GM19351 (cell line): ENCODE data around the gene TMEM200C.
"Not testable (repeated sequence)": the region's sequence is repeated elsewhere in the genome, so short reads cannot be mapped to it uniquely, and the experiment has no call there.

ENCODE experiments used
- ATAC-seq: cut with Tn5 transposase; IDR thresholded peaks from one replicate; pipeline ENCODE4 v1.9.1; 2021; ENCODE audit warnings: mild to moderate bottlenecking, moderate library complexity; ENCODE audit not compliant: unreplicated experiment

Gene TMEM200C

DNA sequence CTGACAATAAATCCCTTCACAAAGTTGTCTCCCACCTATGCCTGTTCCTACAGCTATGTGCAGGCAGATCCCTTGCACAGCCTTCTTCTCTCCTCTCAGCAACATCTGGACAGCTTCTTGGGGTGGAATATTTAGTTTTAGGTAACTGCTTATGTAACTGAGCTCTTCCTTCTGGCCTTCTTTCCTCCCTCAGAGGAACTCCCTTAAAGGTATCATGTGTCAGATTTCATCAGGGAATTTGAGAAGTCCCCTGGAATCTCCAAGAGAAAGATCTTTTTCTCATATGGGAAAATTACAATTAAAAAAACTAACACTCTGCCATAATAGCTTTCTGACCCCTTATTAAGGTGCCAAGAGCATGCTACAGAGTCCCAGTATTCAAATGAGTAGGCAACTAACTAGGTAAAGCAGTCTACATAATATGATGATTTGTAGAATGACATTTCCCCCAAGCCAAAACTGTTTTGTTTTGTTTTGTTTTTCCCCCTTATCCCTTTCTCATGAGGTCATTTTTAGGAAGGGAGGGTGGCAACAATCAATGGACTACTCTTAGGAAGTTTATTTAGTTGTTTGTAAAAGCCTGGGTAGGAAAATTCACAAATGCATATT lies 2.4 kb downstream of the TMEM200C start:
- no peak for ATAC-seq

DNA sequence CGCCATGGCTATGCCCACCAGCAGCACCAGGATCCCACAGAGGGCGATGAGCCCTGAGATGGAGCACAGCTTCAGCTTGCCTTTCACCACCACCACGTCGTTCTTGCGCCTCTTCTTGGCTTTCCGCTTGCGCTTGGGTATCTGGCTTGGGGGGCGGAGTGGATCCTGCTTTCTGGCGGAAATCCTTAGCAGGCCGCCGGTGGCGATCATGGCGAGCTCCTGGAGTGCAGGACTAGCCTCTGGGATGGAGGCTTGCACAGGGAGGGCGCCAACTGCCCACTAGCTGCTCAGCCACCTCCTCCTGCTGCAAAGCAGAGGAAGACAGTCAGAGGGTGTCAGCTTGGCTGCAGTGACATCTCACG lies 3.5 kb downstream of the TMEM200C start:
- no peak for ATAC-seq

DNA sequence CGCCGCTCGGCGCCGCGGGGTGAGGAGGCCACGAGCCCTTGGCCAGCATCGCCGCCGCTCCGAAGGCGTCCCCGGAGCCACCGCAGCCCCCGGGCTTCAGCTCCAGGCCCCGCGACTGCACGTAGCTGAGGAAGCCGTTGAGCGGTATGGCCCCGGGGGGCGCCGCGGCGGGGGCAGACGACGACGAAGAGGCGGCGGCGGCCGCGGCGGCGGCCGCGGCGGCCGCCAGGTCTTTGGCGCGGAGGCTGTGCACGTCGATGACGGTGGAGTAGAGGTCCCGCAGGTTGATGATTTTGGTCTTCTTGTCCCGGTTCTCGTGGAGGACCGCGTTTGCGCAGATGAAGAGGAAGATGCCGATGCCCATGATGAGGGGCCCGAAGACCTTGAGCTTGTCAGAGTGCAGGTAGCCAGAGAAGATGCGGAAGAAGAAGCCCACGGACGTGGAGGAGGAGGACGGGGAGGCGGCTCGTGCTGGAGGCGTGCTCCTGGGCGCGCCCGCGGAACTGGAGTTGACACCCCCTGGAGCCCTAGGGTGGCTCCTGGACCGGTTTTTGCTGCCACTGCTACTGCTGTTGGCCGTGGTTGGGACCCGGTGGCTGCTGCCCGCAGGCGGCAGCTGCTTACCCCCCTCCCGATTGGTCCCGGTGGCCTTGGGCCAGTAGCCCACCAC lies 4.0 kb downstream of the TMEM200C start:
- ATAC-seq: no peak

DNA sequence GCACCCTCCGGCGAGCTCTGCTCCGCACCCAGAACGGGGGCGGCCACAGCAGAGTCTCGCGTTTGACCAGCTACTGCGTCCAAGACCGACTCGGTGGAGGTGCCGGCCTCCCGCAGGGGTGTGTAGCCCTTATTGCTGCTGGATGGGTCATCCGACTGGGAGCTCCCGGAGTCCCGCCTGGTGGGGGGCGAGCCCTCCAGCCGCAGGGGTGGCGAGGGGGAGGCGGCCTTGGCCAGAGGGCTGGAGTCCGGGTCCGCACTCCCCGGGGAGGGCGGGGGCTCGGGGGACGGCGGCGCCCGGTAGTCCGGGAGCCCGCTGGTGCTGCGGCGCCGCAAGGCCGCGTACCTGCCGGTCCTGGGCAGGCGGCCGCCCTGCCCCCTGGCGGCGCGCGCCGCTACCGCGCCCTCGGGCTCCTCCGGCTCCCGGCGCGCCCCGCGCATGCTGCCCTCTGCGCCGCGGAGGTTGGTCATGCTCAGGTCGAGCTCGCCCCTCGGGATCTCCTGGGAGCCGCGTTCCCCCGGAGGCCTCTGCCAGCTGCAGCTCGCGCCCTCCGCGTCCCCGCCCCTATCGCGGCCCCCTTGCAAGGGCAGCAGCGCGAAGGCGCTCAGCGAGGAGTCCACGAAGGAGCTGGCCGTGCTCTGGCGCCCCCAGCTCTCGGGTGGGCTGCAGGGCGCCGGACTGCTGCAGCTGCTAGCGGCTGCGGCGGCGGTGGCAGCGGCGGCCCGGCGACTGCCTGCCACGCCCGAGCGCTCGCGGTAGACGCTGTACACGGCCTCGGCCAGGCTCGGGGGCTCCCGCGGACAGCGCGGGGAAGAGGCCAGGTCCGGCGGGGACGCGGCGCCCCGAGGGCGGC lies 4.8 kb downstream of the TMEM200C start:
- peak; percentile 81 for ATAC-seq

DNA sequence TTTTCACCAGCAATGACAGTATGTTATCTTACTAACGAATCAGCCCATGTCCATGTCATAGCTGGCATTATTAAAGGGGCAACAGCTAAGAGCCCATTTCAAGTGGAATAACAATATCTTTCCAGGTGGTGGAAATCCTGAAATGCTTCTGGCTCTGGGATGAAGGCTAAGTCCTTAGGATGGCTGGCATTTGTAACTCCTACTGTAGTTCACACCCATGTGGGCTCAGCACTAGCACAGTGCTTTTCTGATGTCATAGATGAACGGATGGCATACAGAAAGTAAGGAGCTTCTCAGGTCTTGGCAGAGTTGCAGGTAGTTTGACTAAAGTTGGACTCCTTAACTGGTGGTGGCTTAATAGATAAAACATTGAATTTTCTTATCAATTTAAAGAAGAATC lies 10.0 kb downstream of the TMEM200C start:
- ATAC-seq: no peak

DNA sequence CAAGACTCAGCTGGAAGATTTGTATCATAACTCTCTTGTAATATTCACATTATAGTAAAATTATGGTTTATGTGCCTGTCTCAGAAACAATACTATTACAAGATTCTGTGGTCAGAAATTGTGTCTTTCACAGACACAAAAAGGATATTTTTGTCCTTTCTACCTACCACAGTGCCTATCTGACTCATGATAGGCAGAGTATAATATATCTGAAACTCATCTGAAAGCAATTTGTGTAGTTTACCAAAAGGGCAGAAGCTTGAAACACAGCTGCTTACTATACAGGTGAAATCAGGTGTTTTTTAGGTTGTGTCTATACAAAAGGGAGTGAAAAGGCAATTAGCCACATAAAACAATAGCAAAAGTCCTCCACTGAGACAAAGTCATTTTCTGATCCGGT lies 10.9 kb downstream of the TMEM200C start:
- ATAC-seq: peak; percentile 87

DNA sequence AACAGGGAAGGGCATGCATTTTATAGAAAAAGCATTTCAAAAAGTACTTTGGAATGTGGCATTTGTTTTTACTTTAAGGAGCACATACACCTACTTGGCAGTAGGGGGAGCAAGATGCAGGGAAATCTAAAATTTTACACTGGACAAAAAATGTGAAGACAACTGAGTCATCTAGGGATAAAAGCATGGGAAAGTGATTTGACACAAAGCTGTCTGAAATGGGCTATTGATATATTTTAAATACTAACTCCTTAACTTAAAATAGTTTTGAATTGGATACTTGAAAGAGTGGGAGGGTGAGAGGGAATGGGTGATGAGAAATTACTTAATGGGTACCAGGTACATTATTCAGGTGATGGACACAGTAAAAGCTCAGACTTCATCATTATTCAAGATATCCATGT lies 15.8 kb downstream of the TMEM200C start:
- peak; percentile 52 for ATAC-seq

GRCh38 chr18:5876891-5877290 lies 18.4 kb downstream of the TMEM200C start:
- ATAC-seq: no peak

- no peak for ATAC-seq
Observed at GRCh38 chr18:5874336-5874735, 21.0 kb downstream of the TMEM200C start.

GRCh38 chr18:5872886-5873285 lies 22.4 kb downstream of the TMEM200C start:
- no peak for ATAC-seq

GRCh38 chr18:5871426-5871825 lies 23.9 kb downstream of the TMEM200C start:
- ATAC-seq: no peak

GRCh38 chr18:5868218-5868854 lies 27.0 kb downstream of the TMEM200C start:
- ATAC-seq: peak; percentile 97

DNA sequence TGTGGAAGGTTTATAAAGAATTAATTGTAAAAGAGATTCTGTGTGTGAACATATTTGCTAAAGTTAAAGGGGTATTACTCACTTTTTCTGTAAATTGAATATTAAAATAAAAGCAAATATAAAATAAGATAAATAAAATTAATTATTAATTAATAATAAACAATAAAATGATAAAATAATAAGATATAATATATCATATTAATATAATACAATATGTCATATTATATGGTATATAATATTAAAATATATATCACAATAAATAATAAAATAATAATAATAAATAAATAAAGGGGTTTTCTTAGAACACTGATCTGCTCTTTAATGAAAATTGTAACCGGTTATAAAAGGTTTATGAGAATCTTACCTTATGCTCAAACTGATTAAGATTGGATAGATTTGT lies 29.8 kb downstream of the TMEM200C start:
- no peak for ATAC-seq

DNA sequence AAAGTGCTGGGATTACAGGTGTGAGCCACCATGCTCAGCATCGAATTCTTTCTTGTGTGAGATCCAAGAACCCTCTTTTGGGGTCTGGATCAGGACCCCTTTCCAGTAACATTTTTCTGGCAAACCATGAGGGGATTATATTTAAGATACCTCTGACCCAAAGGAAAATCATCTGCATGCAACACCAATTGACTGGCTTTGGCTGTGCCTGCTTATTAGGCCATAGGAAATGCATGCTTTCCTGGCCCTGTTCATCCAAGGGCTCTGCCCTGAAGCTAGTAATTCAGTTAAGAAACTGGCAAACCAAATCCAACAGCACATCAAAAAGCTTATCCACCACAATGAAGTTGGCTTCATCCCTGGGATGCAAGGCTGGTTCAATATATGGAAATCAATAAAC lies 33.2 kb downstream of the TMEM200C start:
- ATAC-seq: not testable (repeated sequence)

DNA sequence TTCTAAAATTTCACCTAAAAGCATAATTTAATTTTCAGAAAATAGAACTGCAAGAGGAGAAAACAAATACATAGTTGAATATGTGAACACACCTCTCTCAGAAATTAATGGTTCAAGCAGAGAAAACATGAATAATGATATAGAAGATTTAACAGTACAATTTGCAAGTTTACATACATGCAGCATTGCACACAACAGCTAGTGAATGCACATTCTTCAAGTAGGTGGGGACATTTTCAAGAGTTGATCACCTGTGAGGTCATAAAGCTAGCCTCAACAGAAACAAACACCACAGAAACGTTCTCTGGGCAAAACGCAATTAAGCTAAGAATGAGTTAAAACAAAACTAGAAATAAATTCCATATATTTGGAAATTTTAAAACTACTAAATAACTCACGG lies 38.1 kb downstream of the TMEM200C start:
- ATAC-seq: no peak

DNA sequence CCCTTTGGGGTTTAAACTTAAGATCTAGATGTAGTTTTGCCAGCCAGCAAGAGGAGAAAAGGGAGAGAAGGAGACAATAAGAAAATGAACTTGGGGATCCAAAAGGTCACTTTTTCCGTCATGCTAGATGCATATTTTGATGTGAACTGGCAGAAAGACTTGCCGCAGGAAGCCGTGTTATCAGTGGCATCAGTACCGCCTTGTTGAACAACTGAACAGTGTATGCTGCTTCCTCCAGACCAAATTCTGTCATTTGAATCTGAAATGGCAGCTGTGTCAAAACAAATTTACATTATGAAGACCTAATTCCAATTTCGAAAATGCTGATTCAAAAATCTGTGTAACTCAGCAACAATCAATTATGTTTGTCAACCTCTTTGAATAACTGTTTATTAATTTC lies 42.1 kb downstream of the TMEM200C start:
- no peak for ATAC-seq

- no peak for ATAC-seq
Observed at GRCh38 chr18:5851998-5852397, 43.3 kb downstream of the TMEM200C start.

- ATAC-seq: no peak
Observed at GRCh38 chr18:5842653-5843052, 52.7 kb downstream of the TMEM200C start.

- ATAC-seq: no peak
Observed at GRCh38 chr18:5841518-5841917, 53.8 kb downstream of the TMEM200C start.

DNA sequence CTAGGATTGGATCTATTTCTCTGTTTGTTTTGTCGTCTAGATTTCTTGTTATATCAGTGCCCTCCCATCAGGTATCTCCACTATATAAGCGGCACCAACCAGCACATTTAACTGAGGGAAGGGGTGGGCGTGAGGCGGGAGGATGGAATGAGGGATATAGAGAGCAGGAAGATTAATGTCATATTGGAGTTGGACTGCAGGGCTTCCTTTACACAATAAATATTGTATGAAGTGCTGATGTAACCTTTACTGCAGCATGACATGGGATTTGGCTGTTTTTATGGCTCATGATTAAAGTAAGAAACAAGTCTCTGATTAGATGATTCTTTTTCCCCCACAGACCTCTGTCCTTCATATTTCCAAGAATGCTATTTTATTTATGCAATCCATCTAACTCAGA lies 54.8 kb downstream of the TMEM200C start:
- no peak for ATAC-seq

- ATAC-seq: no peak
Observed at GRCh38 chr18:5840025-5840424, 55.3 kb downstream of the TMEM200C start.

- ATAC-seq: no peak
Observed at GRCh38 chr18:5839102-5839501, 56.2 kb downstream of the TMEM200C start.
